ENCODE data around the gene RALGDS.
"Not testable (repeated sequence)": the region's sequence is repeated elsewhere in the genome, so short reads cannot be mapped to it uniquely, and the experiment has no call there.

Gene RALGDS

GRCh38 chr9:133103987-133104505 lies 17.0 kb downstream of the RALGDS start:
- no peak for DNase-seq

DNA sequence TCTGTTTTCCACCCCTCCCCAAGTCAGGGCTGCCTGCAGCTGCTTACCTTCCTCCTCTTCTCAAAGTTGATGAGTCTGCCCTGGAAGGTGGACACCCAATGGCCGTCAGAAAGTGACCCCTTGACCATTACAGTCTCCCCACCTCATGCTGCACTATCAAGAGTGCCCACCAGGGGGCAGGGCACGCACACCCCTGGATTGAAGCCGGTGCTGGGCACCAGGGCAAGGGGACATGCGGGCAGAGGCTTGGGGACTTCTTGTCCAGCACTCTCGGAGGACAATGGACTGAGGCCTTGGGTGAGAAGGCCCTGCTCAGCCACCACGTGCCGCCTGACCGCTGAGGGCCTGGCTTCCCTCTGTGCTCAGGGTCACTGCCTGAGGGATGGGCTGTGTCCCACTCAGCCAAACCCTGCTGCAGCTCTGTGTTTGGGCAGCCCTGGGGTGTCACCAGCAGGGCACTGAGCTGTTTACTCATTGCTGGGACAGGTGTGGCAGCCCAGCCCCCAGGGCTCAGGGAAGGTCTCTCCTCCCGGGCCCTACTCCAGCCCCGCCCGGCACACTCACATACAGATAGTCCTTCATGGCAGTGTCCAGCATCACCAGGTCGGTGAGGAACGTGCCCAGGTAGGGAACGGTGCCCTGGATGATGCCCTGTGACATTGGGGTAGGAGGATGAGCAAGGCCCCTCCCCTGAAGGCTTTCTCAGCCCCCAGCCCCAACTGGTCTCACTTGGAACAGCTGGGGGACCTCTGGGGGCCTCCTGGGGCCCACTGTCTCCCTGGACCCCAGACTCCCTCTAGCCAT lies 17.7 kb downstream of the RALGDS start:
- DNase-seq = peak; percentile 46

GRCh38 chr9:133102190-133103021 lies 18.6 kb downstream of the RALGDS start:
- DNase-seq = no peak

- no peak for DNase-seq
Observed at GRCh38 chr9:133101356-133102189, 19.5 kb downstream of the RALGDS start.

- no peak for DNase-seq
Observed at GRCh38 chr9:133100506-133101355, 20.3 kb downstream of the RALGDS start.

DNA sequence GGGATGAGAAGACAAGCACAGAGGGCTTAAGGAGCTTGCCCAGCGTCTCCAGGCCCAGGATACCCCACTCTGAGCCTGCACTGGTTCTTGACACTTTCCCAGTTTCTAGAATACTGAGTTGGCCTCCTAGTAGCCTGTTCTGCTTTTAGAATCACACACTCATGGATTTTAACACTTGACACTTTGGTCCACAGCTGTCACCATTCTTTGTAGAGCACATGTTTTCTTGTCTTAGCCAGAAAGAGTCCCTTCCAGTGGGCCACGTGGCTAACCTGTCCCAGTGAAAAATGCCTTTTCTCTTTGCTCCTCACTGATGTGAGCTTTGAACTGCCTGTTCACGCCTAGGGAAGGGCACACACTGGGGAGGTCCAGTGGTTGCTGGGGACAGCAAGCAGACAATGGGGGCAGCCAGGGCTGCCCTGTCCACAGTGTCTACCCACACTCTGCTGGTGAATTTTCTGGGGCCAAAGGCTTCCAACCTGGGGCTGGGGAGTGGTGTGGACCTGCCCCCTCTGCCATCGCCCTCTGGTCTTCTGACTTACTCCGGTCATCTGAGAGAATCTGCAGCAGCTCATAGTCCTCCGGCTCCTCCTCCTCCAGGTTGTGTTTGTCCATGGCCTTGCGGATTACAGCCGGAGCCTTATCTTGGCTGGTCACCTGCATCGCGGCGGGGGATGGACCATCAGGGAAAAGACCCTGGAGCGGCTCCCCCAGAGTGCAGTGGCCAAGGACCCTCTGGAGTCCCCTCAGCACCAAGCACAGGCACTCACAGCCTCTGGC lies 21.1 kb downstream of the RALGDS start:
- no peak for DNase-seq

DNA sequence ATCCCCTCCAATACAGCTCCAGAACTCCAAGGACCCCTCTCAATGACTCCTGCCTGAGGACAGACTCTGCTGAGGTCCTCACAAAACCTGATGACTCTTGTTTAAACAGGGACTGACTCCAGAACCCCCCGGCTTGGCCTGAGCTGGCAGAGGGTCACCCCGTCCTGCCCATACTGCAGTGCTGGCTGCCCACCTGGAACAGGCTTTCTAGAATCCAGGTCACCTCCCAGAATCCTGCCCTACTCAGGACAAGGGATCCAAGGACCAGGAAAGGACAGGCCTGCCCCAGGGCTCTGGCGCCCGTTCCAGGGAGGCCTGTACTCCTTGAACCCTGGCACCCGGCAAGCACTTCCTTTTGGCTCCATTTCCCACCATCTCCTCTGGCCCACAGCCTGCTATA lies 22.2 kb downstream of the RALGDS start:
- DNase-seq = no peak

GRCh38 chr9:133098104-133098754 lies 22.8 kb downstream of the RALGDS start:
- DNase-seq = no peak

DNA sequence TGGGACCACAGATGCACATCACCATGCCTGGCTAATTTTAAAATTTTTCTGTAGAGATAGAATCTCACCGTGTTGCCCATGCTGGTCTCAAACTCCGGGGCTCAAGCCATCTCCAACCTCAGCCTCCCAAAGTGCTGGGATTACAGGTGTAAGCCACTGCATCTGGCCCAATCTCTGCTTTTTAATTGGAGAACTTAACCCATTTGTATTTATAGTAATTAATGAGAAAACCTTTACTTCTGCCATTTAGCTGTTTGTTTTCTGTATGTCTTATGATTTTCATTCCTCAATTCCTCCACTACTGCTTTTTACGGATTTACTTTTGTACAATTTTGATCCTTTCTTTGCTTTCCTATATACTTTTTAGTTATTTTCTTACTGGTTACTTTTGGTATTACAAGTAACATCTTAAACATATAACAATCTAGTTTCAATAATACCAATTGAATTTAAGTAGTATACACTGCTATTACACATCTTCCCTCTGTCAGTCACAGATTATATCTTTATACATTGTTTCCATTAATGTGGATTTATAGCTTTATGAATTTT lies 26.1 kb downstream of the RALGDS start:
- DNase-seq = no peak

- not testable (repeated sequence) for DNase-seq
Observed at GRCh38 chr9:133094351-133094750, 26.7 kb downstream of the RALGDS start.

GRCh38 chr9:133090752-133091385 lies 30.2 kb downstream of the RALGDS start:
- no peak for DNase-seq

DNA sequence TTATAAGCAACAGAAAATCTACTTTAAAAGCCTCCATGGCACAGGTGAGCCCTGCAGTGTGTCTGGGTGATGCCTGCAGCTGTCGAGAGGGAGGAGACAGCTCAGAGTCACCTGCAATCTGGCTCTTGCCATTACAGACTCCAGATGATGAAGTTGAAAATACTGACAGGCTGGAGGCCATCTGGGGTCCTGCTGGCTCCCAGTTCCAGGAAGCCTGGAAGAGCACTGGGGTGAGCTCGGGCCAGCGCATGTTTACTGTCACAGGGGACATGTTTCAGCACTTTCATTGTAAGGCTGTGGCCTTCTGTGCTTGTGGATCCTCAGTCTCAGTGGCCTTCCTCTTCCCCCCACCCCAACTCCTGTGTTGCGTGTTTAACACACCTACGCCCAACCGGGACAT lies 30.9 kb downstream of the RALGDS start:
- no peak for DNase-seq

- DNase-seq = peak; percentile 57
Observed at GRCh38 chr9:133089271-133089671, 31.8 kb downstream of the RALGDS start.

GRCh38 chr9:133088756-133089155 lies 32.3 kb downstream of the RALGDS start:
- DNase-seq = no peak

DNA sequence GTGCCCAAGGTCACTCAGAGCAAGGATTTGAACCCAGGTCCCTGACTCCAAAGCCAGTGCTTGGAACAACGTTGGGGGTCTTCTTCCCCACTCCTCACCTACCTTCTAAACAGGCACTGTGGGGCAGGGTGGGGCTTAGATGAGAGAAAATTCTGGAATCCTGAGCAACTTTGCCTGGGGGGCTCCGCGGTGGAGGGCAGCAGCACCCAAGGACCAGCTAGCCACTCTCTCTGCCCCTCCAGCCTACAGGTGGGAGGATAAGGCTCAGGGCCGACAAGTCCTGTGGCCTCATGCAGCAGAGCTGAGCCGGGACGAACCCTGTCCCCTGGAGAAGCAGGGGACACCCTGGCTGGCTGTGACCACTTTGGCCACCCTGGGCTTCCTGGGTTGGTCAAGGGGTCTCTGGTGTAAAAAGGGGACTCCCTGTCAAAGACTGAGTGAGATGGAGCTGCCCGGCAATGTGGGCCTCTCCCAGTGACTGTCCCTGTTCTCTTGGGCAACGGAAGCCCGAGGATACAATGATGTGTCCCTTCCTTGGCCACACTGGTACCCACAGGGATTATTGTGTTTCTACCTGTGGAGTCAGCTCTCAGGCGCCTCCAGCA lies 32.8 kb downstream of the RALGDS start:
- DNase-seq = no peak

DNA sequence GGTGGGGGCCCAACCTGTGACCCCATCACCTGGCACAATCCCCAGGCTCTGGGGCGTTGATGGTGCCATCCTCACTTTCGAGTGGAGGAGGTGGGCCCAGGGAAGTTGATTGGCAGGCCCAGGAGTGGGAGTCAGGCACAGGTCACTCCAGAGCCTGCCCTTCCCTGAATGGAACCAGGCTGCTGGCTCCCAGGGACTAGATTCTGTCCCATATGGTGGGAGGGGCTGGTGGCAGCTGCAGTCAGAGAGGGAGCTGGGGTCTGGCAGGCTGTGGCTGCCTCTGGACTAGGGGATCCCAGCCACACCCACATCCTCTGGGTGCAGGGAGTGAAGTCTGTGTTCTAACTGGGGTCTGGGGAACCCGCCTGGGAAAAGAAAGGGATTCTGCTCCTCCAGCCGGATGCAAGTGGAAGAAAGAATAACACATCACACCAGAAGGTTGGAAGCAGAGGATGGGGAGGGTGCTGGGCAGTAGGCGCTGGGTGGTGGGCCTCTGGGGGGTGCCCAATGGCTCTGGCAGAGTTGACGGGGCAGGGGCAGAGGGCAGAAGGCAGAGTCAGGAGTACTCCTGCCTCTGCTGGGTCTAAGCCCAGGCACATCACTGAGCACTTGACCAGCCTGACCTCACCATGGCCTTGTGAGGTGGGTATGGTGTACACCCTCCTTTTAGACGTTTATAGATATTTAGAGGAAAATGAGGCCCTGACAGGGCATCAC lies 33.5 kb downstream of the RALGDS start:
- DNase-seq = no peak

GRCh38 chr9:133086894-133087293 lies 34.1 kb downstream of the RALGDS start:
- no peak for DNase-seq

DNA sequence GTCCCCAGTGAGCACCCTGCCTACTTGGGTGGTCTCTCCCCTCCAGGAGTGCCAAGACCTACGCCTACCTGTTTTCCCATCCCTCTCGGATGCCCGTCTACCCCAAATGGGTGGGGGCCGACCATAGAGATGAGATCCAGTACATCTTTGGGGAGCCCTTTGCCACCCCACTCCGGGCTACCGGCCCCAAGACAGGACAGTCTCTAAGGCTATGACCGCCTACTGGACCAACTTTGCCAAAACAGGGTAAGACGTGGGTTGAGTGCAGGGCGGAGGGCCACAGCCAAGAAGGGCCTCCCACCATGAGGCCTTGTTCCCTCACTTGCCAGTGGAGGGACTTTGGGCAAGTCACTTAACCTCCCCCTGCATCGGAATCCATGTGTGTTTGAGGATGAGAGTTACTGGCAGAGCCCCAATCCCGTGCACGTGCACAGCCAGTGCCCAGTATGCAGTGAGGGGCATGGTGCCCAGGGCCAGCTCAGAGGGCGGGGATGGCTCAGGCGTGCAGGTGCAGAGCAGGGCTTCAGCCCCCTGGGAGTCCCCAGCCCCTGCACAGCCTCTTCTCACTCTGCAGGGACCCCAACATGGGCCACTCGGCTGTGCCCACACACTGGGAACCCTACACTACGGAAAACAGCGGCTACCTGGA lies 34.7 kb downstream of the RALGDS start:
- not testable (repeated sequence) for DNase-seq

All from hematopoietic multipotent progenitor cell treated with erythropoietin and hydrocortisone succinate and interleukin-3 and kit ligand, for 8 days (in vitro differentiated cells).